Measurements from ENCODE around the gene PTPRK.
"Not testable (repeated sequence)": the region's sequence is repeated elsewhere in the genome, so short reads cannot be mapped to it uniquely, and the experiment has no call there.

Gene PTPRK

DNA sequence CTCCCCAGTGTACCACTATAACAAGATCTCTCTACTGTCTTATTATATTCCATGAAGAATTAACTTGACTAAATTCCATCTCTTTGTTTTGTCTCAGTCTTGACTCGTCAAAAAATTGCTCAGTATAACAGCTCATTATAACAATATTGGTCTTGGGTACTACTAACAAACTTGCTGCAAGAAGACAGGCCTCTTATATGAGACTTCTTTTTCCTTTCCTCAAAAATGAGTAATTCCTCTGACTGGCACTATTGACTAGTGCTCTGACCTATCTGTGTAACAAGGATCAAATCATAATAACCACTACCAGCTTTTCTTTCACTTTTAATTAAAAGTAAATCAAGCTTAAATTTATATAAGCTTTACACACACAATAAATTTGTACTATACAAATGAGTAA lies 528.3 kb downstream of the PTPRK start:
- H3K27me3 ChIP-seq: no peaks in the 10 kb centered on the region
- no peak for DNase-seq
- no peak overlapping the region for H3K4me3 ChIP-seq
- H3K36me3 ChIP-seq: peaks cover 0 to 4% (median 0%) of the 10 kb centered on the region in 3 donors
- H3K9me3 ChIP-seq: no peaks in the 10 kb centered on the region
- H3K4me1 ChIP-seq: peaks cover 0 to 2% (median 0%) of the 10 kb centered on the region in 4 donors
- TF ChIP-seq, protein P1, sequence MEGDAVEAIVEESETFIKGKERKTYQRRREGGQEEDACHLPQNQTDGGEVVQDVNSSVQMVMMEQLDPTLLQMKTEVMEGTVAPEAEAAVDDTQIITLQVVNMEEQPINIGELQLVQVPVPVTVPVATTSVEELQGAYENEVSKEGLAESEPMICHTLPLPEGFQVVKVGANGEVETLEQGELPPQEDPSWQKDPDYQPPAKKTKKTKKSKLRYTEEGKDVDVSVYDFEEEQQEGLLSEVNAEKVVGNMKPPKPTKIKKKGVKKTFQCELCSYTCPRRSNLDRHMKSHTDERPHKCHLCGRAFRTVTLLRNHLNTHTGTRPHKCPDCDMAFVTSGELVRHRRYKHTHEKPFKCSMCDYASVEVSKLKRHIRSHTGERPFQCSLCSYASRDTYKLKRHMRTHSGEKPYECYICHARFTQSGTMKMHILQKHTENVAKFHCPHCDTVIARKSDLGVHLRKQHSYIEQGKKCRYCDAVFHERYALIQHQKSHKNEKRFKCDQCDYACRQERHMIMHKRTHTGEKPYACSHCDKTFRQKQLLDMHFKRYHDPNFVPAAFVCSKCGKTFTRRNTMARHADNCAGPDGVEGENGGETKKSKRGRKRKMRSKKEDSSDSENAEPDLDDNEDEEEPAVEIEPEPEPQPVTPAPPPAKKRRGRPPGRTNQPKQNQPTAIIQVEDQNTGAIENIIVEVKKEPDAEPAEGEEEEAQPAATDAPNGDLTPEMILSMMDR (IDR thresholded peaks at IDR 0.05): no peak
- no peak overlapping the region for H3K27ac ChIP-seq
- intact Hi-C loops (cut with DNase I; ENCODE audit: low total_unique reads): no loop called here

DNA sequence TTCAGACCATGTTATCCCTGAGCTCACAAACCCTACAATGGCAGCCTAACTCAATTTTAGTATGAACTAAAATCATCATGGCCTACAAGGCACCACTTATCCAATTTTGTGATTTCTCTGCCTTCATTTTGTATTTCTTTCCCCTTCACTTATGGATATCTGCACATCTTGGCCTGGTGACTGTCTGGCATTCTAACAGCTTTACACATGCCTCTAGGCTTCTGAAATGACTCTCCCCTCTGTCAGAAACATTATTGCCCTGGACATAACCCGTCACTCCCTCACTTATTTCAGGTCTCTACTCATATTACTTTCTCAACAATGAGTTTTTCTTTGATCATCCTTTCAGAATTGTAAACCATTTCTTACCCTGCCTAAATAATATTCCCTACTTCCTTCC lies 530.3 kb downstream of the PTPRK start:
- H3K9me3 ChIP-seq: no peaks in the 10 kb centered on the region
- DNase-seq: no peak
- no peaks in the 10 kb centered on the region for H3K27me3 ChIP-seq
- peaks cover 0 to 16% (median 0%) of the 10 kb centered on the region in 4 donors for H3K4me1 ChIP-seq
- intact Hi-C loops (cut with DNase I; ENCODE audit: low total_unique reads): no loop called here
- no peak overlapping the region for H3K27ac ChIP-seq
- TF ChIP-seq, protein P1 (IDR thresholded peaks at IDR 0.05): no peak
- H3K4me3 ChIP-seq: no peak overlapping the region
- H3K36me3 ChIP-seq: peaks cover 0 to 4% (median 0%) of the 10 kb centered on the region in 3 donors

DNA sequence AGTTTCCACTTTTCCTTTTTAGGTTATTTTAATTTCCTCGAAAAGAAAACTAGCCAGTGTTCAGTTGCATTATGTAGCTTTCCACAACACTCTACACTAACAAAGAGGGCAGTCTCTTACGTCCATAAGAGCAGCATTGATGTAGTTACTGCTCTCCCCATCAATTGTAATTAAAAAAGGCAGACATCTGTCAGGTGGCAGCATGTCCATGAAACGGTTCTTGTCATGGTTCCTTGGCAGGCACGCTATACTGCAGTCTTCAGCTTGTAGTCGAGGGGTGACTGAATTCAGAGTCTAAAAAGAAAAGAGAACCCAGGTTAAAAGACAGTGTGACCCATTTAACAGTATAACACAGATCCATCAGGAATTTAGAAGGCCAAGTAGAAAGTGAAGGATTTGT lies 539.4 kb downstream of the PTPRK start:
- Histone ChIP-seq H3K27ac (no peak overlapping the region), H3K36me3 (peaks cover 33 to 77% (median 42%) of the 10 kb centered on the region in 3 donors), H3K9me3 (no peaks in the 10 kb centered on the region), H3K4me1 (peaks cover 0 to 7% (median 0%) of the 10 kb centered on the region in 4 donors), H3K4me3 (no peak overlapping the region), H3K27me3 (no peaks in the 10 kb centered on the region)
- intact Hi-C loops (cut with DNase I; ENCODE audit: low total_unique reads): no loop called here
- TF ChIP-seq, protein P1 (IDR thresholded peaks at IDR 0.05): no peak
- DNase-seq: no peak

DNA sequence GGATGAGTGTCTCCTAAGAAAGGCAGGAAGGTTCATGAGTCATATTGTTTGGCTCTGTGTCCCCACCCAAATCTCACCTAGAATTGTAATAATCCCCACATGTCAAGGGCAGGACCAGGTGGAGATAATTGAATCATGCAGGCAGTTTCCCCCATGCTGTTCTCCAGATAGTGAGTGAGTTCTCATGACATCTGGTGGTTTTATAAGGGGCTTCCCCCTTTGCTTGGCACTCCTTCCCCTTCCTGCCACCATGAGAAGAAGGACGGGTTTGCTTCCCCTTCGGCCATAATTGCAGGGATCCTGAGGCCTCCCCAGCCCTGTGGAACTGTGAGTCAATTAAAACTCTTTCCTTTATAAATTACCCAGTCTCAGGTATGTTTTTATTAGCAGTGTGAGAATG lies 542.2 kb downstream of the PTPRK start:
- DNase-seq; H3K4me1 ChIP-seq; intact Hi-C loops (cut with DNase I; ENCODE audit: low total_unique reads); H3K27ac ChIP-seq; H3K4me3 ChIP-seq; H3K9me3 ChIP-seq; H3K27me3 ChIP-seq: not testable (repeated sequence)
- peaks cover 35 to 79% (median 50%) of the 10 kb centered on the region in 3 donors for H3K36me3 ChIP-seq

DNA sequence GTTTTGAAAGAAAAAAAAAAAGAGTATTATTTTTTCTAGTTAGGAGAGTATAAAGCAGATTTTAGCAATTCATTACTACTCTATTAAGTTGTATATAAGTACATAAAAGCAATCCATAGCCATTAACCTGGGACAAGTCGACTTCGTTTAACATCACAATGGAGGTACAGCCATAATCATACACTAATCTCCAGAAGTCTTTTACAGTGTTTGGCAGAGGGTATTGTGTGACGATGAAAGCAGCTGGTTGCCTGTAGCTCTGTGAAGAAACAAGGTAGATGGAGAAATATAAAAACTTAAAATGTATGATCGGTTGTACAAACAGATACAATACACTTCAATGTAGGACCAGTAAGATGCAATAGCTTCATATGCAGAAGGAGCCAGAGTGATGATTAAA lies 543.6 kb downstream of the PTPRK start:
- Histone ChIP-seq H3K4me3 (no peak overlapping the region), H3K27me3 (no peaks in the 10 kb centered on the region), H3K9me3 (no peaks in the 10 kb centered on the region), H3K36me3 (peaks cover 37 to 80% (median 53%) of the 10 kb centered on the region in 3 donors), H3K4me1 (no peaks in the 10 kb centered on the region), H3K27ac (no peak overlapping the region)
- TF ChIP-seq, protein P1 (IDR thresholded peaks at IDR 0.05): no peak
- intact Hi-C loops (cut with DNase I; ENCODE audit: low total_unique reads): no loop called here
- DNase-seq: no peak

DNA sequence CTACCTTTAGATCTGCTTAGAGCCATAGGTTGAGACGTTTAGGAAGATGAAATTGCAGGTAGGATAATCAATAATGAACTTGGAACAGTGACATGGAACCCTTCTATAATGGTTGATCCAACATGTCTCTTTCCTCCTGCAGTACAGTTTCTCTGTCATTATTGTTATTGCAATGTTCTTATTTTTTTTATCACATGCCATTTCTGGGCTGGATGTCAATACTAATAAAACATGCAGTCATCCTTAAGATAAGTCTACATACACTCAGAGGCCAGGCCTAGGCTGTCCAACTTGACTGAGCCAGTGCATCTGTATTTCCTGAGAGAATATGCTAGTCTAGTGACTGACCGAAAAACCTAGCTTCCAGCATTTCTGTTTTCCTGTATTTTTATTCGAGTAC lies 544.3 kb downstream of the PTPRK start:
- no peaks in the 10 kb centered on the region for H3K9me3 ChIP-seq
- no peak overlapping the region for H3K4me3 ChIP-seq
- intact Hi-C loops (cut with DNase I; ENCODE audit: low total_unique reads): no loop called here
- no peaks in the 10 kb centered on the region for H3K4me1 ChIP-seq
- peaks cover 34 to 76% (median 51%) of the 10 kb centered on the region in 3 donors for H3K36me3 ChIP-seq
- no peak overlapping the region for H3K27ac ChIP-seq
- no peaks in the 10 kb centered on the region for H3K27me3 ChIP-seq
- TF ChIP-seq, protein P1 (IDR thresholded peaks at IDR 0.05): no peak
- DNase-seq: no peak

Measured in tibial artery (tissue), 4 donors.